ENCODE results near the gene HOXB5.

The HOXB5 gene

DNA sequence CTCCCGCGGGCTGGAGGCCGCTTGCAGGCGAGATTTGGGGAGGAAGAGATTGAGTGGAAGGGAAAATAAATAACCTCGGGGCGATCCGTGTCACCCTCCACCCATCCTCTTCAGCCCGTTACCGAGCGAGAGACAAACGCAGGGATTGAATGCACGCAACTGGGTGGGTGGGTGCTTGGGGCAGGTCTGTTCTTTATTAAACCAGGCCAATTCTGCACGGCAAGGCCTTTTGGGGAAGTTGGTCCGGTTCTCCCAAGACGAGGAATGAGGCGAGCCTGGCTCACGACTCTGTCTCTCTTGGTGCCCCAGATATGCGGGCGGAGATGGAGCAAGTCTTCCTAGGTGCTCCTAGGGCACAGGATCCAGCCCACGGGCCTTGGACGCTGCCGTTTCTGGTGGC, 17.6 kb upstream of the HOXB5 start:
- TF ChIP-seq, protein P1, sequence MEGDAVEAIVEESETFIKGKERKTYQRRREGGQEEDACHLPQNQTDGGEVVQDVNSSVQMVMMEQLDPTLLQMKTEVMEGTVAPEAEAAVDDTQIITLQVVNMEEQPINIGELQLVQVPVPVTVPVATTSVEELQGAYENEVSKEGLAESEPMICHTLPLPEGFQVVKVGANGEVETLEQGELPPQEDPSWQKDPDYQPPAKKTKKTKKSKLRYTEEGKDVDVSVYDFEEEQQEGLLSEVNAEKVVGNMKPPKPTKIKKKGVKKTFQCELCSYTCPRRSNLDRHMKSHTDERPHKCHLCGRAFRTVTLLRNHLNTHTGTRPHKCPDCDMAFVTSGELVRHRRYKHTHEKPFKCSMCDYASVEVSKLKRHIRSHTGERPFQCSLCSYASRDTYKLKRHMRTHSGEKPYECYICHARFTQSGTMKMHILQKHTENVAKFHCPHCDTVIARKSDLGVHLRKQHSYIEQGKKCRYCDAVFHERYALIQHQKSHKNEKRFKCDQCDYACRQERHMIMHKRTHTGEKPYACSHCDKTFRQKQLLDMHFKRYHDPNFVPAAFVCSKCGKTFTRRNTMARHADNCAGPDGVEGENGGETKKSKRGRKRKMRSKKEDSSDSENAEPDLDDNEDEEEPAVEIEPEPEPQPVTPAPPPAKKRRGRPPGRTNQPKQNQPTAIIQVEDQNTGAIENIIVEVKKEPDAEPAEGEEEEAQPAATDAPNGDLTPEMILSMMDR (IDR thresholded peaks at IDR 0.05): no peak

GRCh38 chr17:48610282-48611211, 17.0 kb upstream of the HOXB5 start, which contains the start of gene HOXB7:
Gene HOXB7 (minus strand): TSS chr17:48611017. CDS start chr17:48610918, 99 bp downstream.
- TF ChIP-seq, protein P1 (IDR thresholded peaks at IDR 0.05): no peak

DNA sequence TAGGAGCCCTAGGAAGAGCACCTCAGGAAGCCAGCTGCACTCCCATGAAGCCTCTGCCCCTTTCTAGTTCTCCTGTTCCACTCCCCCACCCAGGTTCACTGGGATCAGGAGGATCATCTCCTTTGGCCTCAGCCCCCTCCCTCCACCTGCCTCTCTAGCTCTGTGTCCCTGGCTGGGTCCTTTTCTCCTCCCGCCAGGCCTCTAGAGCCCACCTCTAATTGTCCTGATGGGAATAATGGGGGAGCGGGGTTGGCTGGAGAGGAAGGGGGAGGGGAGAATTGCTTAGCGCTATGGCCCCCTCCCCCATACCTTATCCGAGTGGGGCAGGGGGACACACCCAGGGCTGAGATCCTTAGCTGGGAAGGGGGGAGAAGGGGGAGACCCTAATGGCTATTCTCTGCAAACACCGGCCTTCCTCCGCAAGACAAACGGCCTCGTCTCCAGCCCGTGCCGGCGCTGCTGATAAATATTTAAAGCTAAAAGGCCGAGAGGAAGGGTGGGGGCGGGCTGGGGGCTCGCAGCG, 16.2 kb upstream of the HOXB5 start:
- TF ChIP-seq, protein P1 (IDR thresholded peaks at IDR 0.05): no peak

GRCh38 chr17:48609033-48609432, 15.5 kb upstream of the HOXB5 start:
- TF ChIP-seq, protein P1 (IDR thresholded peaks at IDR 0.05): no peak

GRCh38 chr17:48608494-48608834, 14.9 kb upstream of the HOXB5 start:
- TF ChIP-seq, protein P1 (IDR thresholded peaks at IDR 0.05): no peak

DNA sequence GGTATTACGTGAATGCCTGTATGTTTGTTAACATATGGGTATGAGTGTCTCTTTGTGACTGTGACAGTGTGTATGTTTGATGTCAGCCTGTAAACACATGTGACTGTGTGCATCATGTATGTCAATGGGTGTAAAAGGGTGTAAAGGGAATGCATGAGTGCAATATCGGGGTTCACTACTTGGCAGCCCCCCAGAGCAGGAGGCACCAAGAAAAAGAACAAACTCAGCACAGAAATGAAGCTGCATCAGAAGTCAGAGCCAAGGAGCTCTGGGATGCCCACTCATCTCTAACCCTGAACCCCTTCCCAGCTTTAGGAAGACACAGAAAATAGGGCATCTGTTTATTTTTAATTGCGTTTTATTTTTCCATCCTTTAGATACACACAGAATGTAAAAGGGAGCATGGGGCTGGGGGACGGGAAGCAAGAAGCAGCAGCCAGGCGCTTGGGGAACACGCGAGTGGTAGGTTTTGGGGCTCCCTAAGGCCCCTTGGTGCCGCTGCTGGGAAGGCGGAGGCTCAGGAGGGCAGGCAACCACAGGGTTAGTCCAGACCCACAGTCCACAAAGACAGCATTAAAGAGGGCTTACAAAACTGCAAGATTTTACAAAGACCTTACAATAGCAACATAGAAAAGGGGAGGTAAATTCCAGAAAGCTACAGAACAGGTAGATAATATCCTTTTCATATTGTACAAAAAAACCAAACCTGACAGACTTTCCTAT, 13.5 kb upstream of the HOXB5 start:
- TF ChIP-seq, protein P1 (IDR thresholded peaks at IDR 0.05): no peak

GRCh38 chr17:48605991-48606891, 12.7 kb upstream of the HOXB5 start:
- TF ChIP-seq, protein P1 (IDR thresholded peaks at IDR 0.05): no peak

All from LNCAP (cell line).